A549 (cell line): Measurements from ENCODE around the gene FKBP2. TPM values are rescaled to one million over a fixed set of nuclear protein-coding genes. Genes with fewer than 3 reads are reported as not detected.

Source experiments
- ATAC-seq, 2 experiments: fragments of 200-7000 bp in 1 of 2; fragments of >200 bp in 1 of 2; cut with Nextera tagmentation in 1 of 2; cut with Tn5 transposase in 1 of 2; 3 replicates each; pipeline versions ENCODE4 v1.8.0 to v1.9.1; 2018 to 2020; ENCODE audit warnings: mild to moderate bottlenecking in 1 of 2, moderate library complexity in 1 of 2
- CTCF ChIA-PET: fragments of 300-600 bp; sonication (Branson Sonifier 250); formaldehyde crosslinking; extraction: SDS; loops from one replicate; lab custom pipeline; 2021; ENCODE audit warnings: antibody characterized with exemption, inconsistent platforms; lab: Yijun Ruan, JAX
- POLR2A ChIA-PET: fragments of 350-600 bp; formaldehyde crosslinking; extraction: SDS; loops from one replicate; lab custom pipeline; 2021; ENCODE audit warnings: antibody characterized with exemption, inconsistent platforms; lab: Yijun Ruan, JAX
- DNase-seq, 2 experiments: peaks; one replicate each; pipeline versions ENCODE4 v3.0.0 to v3.0.0-alpha.2; 2011 to 2016; ENCODE audit warnings: low read depth in 1 of 2, low spot score in 1 of 2
- FAIRE-seq: peaks from 2 replicates; lab custom pipeline; 2011; peaks lifted over from hg19 to GRCh38; lab: Jason Lieb, UNC
- H3K27ac ChIP-seq, 2 experiments: fragments of >200 bp; sonication (Bioruptor Twin); formaldehyde crosslinking; 3 replicates each; pipeline ENCODE4 v1.5.1; 2016 to 2017
- H3K4me1 ChIP-seq: fragments of >200 bp; sonication (Bioruptor Twin); formaldehyde crosslinking; 3 replicates; pipeline ENCODE4 v1.6.1; 2016
- H3K4me2 ChIP-seq: fragments of >200 bp; sonication (Bioruptor Twin); formaldehyde crosslinking; 3 replicates; pipeline ENCODE4 v1.6.1; 2016
- H3K4me3 ChIP-seq: fragments of >200 bp; sonication (Bioruptor Twin); formaldehyde crosslinking; 3 replicates; pipeline ENCODE4 v1.5.1; 2016
- H3K9me3 ChIP-seq: fragments of >200 bp; sonication (Bioruptor Twin); formaldehyde crosslinking; 3 replicates; pipeline ENCODE4 v1.6.1; 2016
- BCL3 ChIP-seq: fragments of >200 bp; sonication (Bioruptor Twin); formaldehyde crosslinking; IDR thresholded peaks from 3 replicates; pipeline ENCODE4 v1.6.1; 2016
- CBX2 ChIP-seq: fragments of 200-600 bp; sonication (generic); IDR thresholded peaks from 2 replicates; pipeline ENCODE4 v1.6.1; 2016; ENCODE audit warnings: low read depth, mild to moderate bottlenecking, borderline replicate concordance
- CEBPB ChIP-seq, 2 experiments: fragments of >200 bp in 1 of 2; sonication (Bioruptor Twin) in 1 of 2; formaldehyde crosslinking in 1 of 2; IDR thresholded peaks; 2 replicates each; pipeline ENCODE4 v1.6.1; 2012 to 2016
- CHD2 ChIP-seq: fragments of 150-350 bp; IDR thresholded peaks from 2 replicates; pipeline ENCODE4 v1.6.1; 2014; ENCODE audit warnings: low read length; ENCODE audit not compliant: partially characterized antibody
- CHD4 ChIP-seq: fragments of 200-600 bp; sonication (generic); IDR thresholded peaks from 2 replicates; pipeline ENCODE4 v1.6.1; 2016; ENCODE audit warnings: antibody characterized with exemption, mild to moderate bottlenecking, borderline replicate concordance
- E2F6 ChIP-seq: IDR thresholded peaks from 2 replicates; pipeline ENCODE4 v1.6.1; 2012; ENCODE audit warnings: low read depth, borderline replicate concordance
- EHMT2 ChIP-seq: fragments of 200-600 bp; sonication (generic); IDR thresholded peaks from 2 replicates; pipeline ENCODE4 v1.6.1; 2016; ENCODE audit warnings: antibody characterized with exemption, low read depth, mild to moderate bottlenecking, moderate library complexity
- ESRRA ChIP-seq: fragments of 150-350 bp; IDR thresholded peaks from 2 replicates; pipeline ENCODE4 v1.6.1; 2014; ENCODE audit warnings: mild to moderate bottlenecking, low read length, borderline replicate concordance
- HDAC2 ChIP-seq: fragments of 200-600 bp; sonication (generic); IDR thresholded peaks from 2 replicates; pipeline ENCODE4 v1.6.1; 2016
- JUN ChIP-seq, 2 experiments: fragments of >200 bp; sonication (Bioruptor Twin); formaldehyde crosslinking; IDR thresholded peaks; 2 replicates in 1 of 2; 3 replicates in 1 of 2; pipeline ENCODE4 v1.6.1; 2016 to 2017
- MAX ChIP-seq: IDR thresholded peaks from 2 replicates; pipeline ENCODE4 v1.6.1; 2012
- MAZ ChIP-seq: fragments of 150-350 bp; IDR thresholded peaks from 2 replicates; pipeline ENCODE4 v1.6.1; 2014; ENCODE audit warnings: antibody characterized with exemption, low read depth, low read length, borderline replicate concordance
- PHF8 ChIP-seq: fragments of 200-600 bp; sonication (generic); IDR thresholded peaks from 2 replicates; pipeline ENCODE4 v1.6.1; 2016; ENCODE audit warnings: low read depth, mild to moderate bottlenecking, antibody characterized with exemption, moderate library complexity, borderline replicate concordance
- POLR2A ChIP-seq: IDR thresholded peaks from 2 replicates; pipeline ENCODE4 v1.6.1; 2012; ENCODE audit warnings: mild to moderate bottlenecking, low read length
- RNF2 ChIP-seq: fragments of 200-600 bp; sonication (generic); IDR thresholded peaks from 2 replicates; pipeline ENCODE4 v1.6.1; 2016; ENCODE audit warnings: low read depth, mild to moderate bottlenecking, antibody characterized with exemption, moderate library complexity, borderline replicate concordance
- ZFP36 ChIP-seq: fragments of 450-650 bp; IDR thresholded peaks from 2 replicates; pipeline ENCODE4 v1.6.1; 2014; ENCODE audit warnings: borderline replicate concordance; ENCODE audit not compliant: partially characterized antibody
- WGBS: methylation state at CpG from one replicate; pipeline ENCODE4 v1.1.6; 2017; ENCODE audit errors: missing lambda C conversion rate; 5-methylcytosine and 5-hydroxymethylcytosine counted together
- polyA plus RNA-seq, 4 experiments: library from polyadenylated mRNA; depleted of rRNA in 3 of 4; stranded (reverse); fragments of >200 nt; fragmentation: RNase III in 1 of 4; extraction: RNeasy Plus Mini Kit Qiagen cat#74134 plus additional on column Dnase treatment in 1 of 4; gene quantifications; 2 replicates in 3 of 4; 3 replicates in 1 of 4; pipeline ENCODE4 v1.2.3, GENCODE V29; 2011 to 2017

The FKBP2 gene
- polyA plus RNA-seq, 2 of the 4 experiments (the other 2 are of a cell fraction), result 40.5 to 131 TPM

GRCh38 chr11:64233913-64234586, 6.8 kb upstream of the FKBP2 start, which contains the start of gene VEGFB:
VEGFB (plus strand) TSS chr11:64234584; CDS start chr11:64234834, 250 bp downstream.
- peak within 1 kb of the TSS; percentile 99 for H3K4me2 ChIP-seq
- peak in 1 of 2 experiments; percentile 53 for DNase-seq
- ATAC-seq, result peak; percentile 46 to 64
- no peak for FAIRE-seq
- peak within 1 kb of the TSS; percentile 96 to 97 for H3K27ac ChIP-seq
- H3K4me3 ChIP-seq, result peak within 1 kb of the TSS; percentile 96
- POLR2A ChIA-PET, result no interaction called here
- H3K4me1 ChIP-seq, result peaks cover 40% of the 10 kb centered on the region
- 13% methylated on average over 17 of the region's 62 CpGs for WGBS
- 0 out of 2 replicates have a peak, but pooled peaks have one; percentile 7 for TF ChIP-seq MAX
- TF ChIP-seq ZFP36, result no peak
- 0 out of 2 replicates have a peak, but pooled peaks have one; percentile 18 for TF ChIP-seq PHF8
- no peak for TF ChIP-seq CBX2
- peak; percentile 67; the same call in 1 of the 2 replicates for TF ChIP-seq RNF2
- TF ChIP-seq CHD4, result no peak
- TF ChIP-seq EHMT2, result no peak
- no peak for TF ChIP-seq CEBPB (IDR thresholded peaks at IDR 0.05)
- TF ChIP-seq BCL3, result no peak; the same call in 2 of the 3 replicates
- no peak for TF ChIP-seq POLR2A
- no peak for TF ChIP-seq HDAC2
- no peak for TF ChIP-seq MAZ
- TF ChIP-seq JUN (IDR thresholded peaks at IDR 0.05), result peak in 1 of 2 experiments; percentile 56; a peak in 1 of 5 replicates
- no peak for TF ChIP-seq ESRRA
- TF ChIP-seq CHD2, result no peak
- no peak for TF ChIP-seq E2F6
- TF ChIP-seq, all 56 proteins: peak for 4
- H3K9me3 ChIP-seq, result no peaks in the 10 kb centered on the region
- CTCF ChIA-PET, result interaction anchor here (1.2 to 2.8 kb wide), 7 partner anchors 10 to 120 kb away, joined by 3 to 14 read pairs (median 11); no protein-coding TSS in a partner anchor

GRCh38 chr11:64234647-64235379, 6.1 kb upstream of the FKBP2 start:
- no peak for DNase-seq

More at GRCh38 chr11:64234647-64235379, 6.1 kb upstream of the FKBP2 start:
- peak; percentile 59 to 64 for ATAC-seq
- peaks cover 37% of the 10 kb centered on the region for H3K4me1 ChIP-seq
- no peak for FAIRE-seq
- ChIA-PET CTCF (interaction anchor here (1.2 to 2.4 kb wide), 6 partner anchors 10 to 120 kb away, joined by 3 to 14 read pairs (median 7); partner anchors contain the start of gene PRDX5), POLR2A (no interaction called here)
- no peaks in the 10 kb centered on the region for H3K9me3 ChIP-seq
- WGBS, result 14% methylated on average over 4 of the region's 80 CpGs
- peak overlapping the region; percentile 96 for H3K4me3 ChIP-seq
- peak overlapping the region; percentile 99 for H3K4me2 ChIP-seq
- peak; percentile 28; the same call in 1 of the 2 replicates for TF ChIP-seq MAX
- TF ChIP-seq RNF2, result no peak
- 0 out of 2 replicates have a peak, but pooled peaks have one; percentile 18 for TF ChIP-seq POLR2A
- peak overlapping the region; percentile 96 to 97 for H3K27ac ChIP-seq
